ENCODE results near the gene GFPT1.
"Not testable (repeated sequence)": the region's sequence is repeated elsewhere in the genome, so short reads cannot be mapped to it uniquely, and the experiment has no call there.

Gene GFPT1

GRCh38 chr2:69383176-69383812, 3.7 kb downstream of the GFPT1 start:
- no peak for DNase-seq

DNA sequence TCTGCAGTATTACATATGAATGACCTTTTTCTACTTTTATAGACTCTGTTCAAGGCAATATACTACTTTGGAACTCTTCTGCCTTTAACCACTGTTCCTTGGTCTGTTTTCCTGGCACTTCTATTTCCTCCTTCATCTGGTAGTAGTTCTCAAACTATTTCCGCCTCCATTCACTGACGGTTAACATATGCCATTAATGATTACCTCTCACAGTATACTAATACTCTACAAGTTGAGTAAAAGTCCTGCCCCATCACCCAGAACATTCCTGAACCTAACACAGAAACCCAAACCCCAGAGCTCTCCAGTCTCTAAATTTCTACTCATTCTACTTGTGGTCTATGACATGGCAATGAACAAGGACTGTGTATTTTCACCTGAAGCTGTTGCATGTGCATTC, 4.5 kb downstream of the GFPT1 start:
- DNase-seq = no peak

- DNase-seq = no peak
These were observed 5.7 kb downstream of the GFPT1 start for GRCh38 chr2:69381337-69381737.

GRCh38 chr2:69380072-69380917, 6.7 kb downstream of the GFPT1 start:
- no peak for DNase-seq

- no peak for DNase-seq
These were observed 10.6 kb downstream of the GFPT1 start for GRCh38 chr2:69376403-69376802.

GRCh38 chr2:69375494-69376353, 11.3 kb downstream of the GFPT1 start:
- DNase-seq = peak; percentile 26 to 60

GRCh38 chr2:69372767-69373166, 14.3 kb downstream of the GFPT1 start:
- DNase-seq = no peak

DNA sequence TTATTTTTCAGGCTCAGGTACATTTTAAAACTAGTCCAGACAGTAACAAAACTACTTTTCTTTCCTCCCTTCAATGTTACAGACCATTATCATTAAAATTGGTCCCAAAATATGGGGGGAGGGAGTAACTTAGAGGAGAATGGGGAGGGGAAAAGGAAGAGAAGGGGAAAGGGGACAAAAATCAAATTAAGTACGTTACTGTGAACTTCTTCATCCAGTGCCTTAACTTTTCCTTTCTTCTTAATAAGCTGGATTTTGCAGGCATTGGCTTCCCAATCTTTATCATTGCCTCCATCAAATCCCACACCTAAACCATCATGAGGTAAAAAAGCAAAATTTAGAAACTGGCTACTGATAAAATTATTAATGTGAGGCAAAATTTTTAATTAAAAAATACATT, 17.2 kb downstream of the GFPT1 start:
- DNase-seq = no peak

DNA sequence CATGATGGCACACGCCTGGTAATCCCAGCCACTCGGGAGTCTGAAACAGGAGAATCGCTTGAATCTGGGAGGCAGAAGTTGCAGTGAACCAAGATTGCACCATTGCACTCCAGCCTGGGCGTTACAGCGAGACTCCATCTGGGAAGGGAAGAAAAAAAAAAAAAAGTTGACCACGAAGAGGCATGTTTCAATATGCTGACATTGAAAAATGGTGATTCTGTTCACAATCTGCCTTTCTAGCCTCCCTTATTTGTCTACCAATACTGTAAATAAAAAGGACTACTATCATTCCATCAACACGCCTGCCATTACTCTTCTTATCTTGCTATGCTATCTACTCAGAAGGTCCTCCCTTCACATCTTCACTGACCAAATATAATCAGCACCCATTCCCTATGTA, 18.4 kb downstream of the GFPT1 start:
- no peak for DNase-seq

DNA sequence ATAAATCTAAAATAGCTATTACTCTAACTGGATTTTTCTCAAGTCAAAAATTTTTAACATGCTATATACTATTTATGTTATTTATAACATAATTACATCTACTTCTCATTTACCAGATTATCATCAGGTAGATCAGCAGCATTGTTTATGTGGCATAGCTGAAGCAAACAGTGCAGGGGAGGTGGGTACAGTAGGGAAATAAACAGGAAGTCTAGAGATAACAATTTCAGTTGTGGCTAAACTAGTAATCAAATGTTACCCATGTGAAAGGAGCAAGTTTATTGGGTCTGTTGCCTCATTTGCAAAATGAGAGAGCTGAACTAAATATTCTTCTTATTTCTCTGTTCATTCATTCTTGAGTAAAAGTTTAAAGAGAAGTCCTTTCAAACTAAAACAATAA, 27.7 kb downstream of the GFPT1 start:
- no peak for DNase-seq

GRCh38 chr2:69358914-69359313, 28.1 kb downstream of the GFPT1 start:
- no peak for DNase-seq

DNA sequence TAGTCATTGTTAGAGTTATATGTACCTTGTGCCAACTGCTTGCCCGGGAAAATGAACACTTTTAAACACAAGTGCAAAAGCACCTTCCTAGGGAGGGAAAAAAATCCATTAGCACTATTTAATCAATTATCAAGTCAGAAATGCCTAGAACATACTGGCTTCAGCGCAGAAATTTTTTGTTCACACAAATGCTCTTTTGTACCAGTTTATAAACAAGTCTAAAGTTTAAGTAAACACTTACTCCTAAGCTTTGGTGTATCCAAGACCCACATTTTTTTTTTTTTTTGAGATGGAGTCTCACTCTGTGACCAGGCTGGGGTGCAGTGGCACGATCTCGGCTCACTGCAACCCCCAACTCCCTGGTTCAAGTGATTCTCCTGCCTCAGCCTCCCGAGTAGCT, 30.6 kb downstream of the GFPT1 start:
- no peak for DNase-seq

DNA sequence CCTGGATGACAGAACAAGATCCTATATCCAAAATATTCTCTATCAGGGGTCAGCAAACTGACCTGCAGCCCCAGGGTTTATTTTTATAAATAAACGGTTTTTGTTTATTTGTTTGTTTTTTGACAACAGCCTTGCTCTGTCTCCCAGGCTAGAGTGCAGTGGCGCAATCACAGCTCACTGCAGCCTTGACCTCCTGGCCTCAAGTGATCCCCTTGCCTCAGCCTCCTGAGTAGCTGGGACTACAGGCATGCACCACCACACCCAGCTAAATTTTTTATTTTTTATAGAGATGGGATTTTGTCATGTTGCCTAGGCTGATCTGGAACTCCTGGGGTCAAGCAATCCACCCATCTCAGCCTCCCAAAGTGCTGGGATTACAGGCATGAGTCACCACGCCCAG, 32.1 kb downstream of the GFPT1 start:
- DNase-seq = not testable (repeated sequence)

DNA sequence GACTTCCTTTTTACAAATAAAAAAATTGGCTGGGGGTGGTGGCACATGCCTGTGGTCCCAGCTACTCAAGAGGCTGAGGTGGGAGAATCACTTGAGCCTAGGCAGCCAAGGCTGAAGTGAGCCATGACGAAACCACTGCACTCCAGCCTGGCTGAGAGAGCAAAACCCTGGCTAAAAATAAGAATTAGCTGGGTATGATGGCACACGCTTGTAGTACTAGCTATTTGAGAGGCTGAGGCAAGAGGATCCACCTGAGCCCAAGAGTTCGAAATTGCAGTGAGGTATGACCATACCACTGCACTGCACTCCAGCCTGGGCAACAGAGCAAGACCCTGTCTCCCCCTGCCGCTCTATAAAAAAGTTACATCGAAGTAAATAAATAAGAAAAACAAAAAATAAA, 33.7 kb downstream of the GFPT1 start:
- no peak for DNase-seq

- DNase-seq = no peak
These were observed 38.2 kb downstream of the GFPT1 start for GRCh38 chr2:69348781-69349180.

- DNase-seq = no peak
These were observed 41.6 kb downstream of the GFPT1 start for GRCh38 chr2:69345434-69345833.

DNA sequence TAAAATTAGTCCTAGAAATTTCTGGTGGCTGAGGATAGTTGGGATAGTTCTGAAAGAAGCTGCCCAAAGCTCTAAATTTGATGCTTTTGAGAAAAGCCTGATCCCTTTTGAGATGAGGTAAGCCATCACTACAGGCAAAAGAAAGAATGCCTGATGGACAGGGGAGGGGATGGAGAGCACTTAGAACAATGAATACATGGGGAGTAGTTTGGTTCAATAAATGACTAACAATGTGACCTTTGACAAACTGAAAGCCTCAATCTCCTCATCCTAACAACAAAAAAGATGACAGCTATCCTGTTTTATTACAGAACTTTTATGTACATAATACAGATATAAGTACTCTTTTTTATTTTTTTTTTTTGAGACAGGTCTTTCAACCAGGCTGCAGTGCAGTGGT, 42.7 kb downstream of the GFPT1 start:
- DNase-seq = no peak

GRCh38 chr2:69340101-69340775, 46.8 kb downstream of the GFPT1 start:
- DNase-seq = no peak

GRCh38 chr2:69335311-69335710, 51.7 kb downstream of the GFPT1 start:
- DNase-seq = no peak

DNA sequence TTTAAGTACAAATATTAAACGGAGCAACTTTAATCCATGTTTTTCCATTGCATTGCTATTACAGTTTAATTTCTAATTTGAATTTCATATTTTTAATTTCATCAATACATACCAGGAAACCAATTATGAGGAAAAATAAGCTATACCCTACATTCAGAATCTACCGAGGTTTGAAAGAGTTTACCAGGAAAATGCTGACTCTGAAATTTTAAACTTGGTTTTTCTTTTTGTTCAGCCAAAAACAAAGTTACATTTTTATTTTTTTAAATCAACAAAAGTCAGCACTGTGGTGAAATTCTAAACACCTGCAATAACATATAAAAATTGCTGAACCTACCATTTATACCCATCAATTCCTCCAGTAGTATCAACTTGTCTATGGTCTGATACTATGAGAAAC, 53.7 kb downstream of the GFPT1 start:
- no peak for DNase-seq

DNA sequence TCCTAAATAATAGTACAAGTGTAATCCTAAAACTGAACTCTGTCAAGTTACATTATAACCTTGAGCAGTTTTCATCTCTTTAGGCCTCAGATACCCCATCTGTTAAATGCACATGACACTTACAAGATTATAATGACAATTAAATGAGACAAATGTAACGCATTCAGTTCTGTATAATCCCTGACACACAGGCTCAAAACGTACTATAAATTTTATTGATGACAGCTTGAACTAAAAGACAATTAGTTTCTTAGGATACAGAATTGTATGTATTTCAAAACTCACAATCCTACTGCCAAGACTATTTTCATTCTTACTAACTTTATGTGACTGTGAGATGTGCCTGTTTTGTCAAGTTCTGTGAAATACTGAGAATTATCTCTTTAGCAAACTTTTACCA, 56.2 kb downstream of the GFPT1 start:
- DNase-seq = no peak

DNA sequence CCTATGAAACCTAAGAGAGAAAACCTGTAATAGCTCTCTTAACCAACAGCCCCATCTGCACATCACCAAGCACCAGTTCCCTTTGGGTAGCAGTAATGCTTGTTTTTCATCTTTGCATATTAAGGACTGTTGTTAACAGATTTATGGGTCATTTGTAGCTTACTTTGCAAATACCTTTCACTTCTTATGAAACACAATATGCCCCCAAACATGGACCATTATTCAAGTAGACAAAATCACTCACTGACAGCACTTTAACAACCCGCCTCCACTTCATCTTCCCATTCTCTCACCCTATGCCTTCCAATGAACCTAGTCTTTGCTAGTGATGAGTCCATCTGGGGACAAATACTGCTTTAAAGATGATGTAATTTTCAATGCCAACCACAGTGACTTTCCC, 64.4 kb downstream of the GFPT1 start:
- DNase-seq = no peak

GRCh38 chr2:69316550-69316949, 70.5 kb downstream of the GFPT1 start:
- no peak for DNase-seq
